K562 (cell line): ENCODE data around the gene PRTN3. TPM values are rescaled to one million over a fixed set of nuclear protein-coding genes. Genes with fewer than 3 reads are reported as not detected.

Experiments used
- ATAC-seq: fragments of 200-7000 bp; cut with Tn5 transposase; 3 replicates; pipeline ENCODE4 v1.9.1; 2020; ENCODE audit warnings: moderate library complexity
- BruUV-seq: library from RNA; stranded (reverse); fragments of 400-500 nt; replicated peaks from 2 replicates; lab custom pipeline; 2021; lab: Mats Ljungman, UMichigan
- CTCF ChIA-PET: fragments of 300-600 bp; formaldehyde crosslinking; extraction: SDS; loops from one replicate; lab custom pipeline; 2021; ENCODE audit warnings: low intra/inter-chr PET ratio; lab: Yijun Ruan, JAX
- POLR2A ChIA-PET: fragments of 300-600, 350-650 bp; sonication (Branson Sonifier 250); formaldehyde crosslinking; extraction: SDS; loops from one replicate; lab custom pipeline; 2021; ENCODE audit warnings: antibody characterized with exemption, inconsistent platforms; lab: Yijun Ruan, JAX
- DNase-seq, 4 experiments: peaks; one replicate each; pipeline versions ENCODE4 v3.0.0 to v3.0.0-alpha.2; 2011 to 2018; ENCODE audit warnings: low spot score in 3 of 4, mixed read lengths in 3 of 4; ENCODE audit errors: extremely low read depth in 1 of 4
- FAIRE-seq: peaks from 2 replicates; lab custom pipeline; 2011; peaks lifted over from hg19 to GRCh38; lab: Jason Lieb, UNC
- H2AFZ ChIP-seq: 2 replicates; pipeline ENCODE4 v1.6.0; 2011; ENCODE audit warnings: low read depth, low read length, control low read depth, inconsistent platforms
- H3K27ac ChIP-seq: fragments of 200-600 bp; 3 replicates; pipeline ENCODE4 v1.8.0; 2011; ENCODE audit warnings: low read depth, mild to moderate bottlenecking, control low read depth, inconsistent platforms, low read length, moderate library complexity, mixed read lengths; ENCODE audit errors: extremely low read depth
- H3K27me3 ChIP-seq, 2 experiments: fragments of 300-600 bp in 1 of 2; 2 replicates in 1 of 2; 3 replicates in 1 of 2; pipeline versions ENCODE4 v1.6.0 to v1.8.0; 2011; ENCODE audit warnings: inconsistent platforms in 2 of 2, low read length in 2 of 2, mild to moderate bottlenecking in 1 of 2, mixed read lengths in 1 of 2, moderate library complexity in 1 of 2; ENCODE audit not compliant: control insufficient read depth in 2 of 2, insufficient read depth in 2 of 2
- H3K36me3 ChIP-seq: fragments of 300-600 bp; 3 replicates; pipeline ENCODE4 v1.8.0; 2011; ENCODE audit warnings: mild to moderate bottlenecking, low read length, inconsistent platforms; ENCODE audit not compliant: control insufficient read depth, insufficient read depth
- H3K4me1 ChIP-seq, 2 experiments: fragments of 200-600 bp in 1 of 2; replicated peaks in 1 of 2; 2 replicates in 1 of 2; 3 replicates in 1 of 2; pipeline versions ENCODE4 v1.5.1 to v1.8.0; 2011; ENCODE audit warnings: inconsistent platforms in 2 of 2, low read length in 2 of 2, mild to moderate bottlenecking in 1 of 2, mixed read lengths in 1 of 2, moderate library complexity in 1 of 2; ENCODE audit not compliant: control insufficient read depth in 2 of 2, insufficient read depth in 2 of 2
- H3K4me2 ChIP-seq: 2 replicates; pipeline ENCODE4 v1.6.1; 2011; ENCODE audit warnings: low read length, control low read depth, inconsistent platforms, mixed read lengths; ENCODE audit not compliant: insufficient read depth
- H3K4me3 ChIP-seq: fragments of 200-600 bp; sonication (generic), shearing (Covaris generic); 2 replicates; pipeline ENCODE4 v1.5.1; 2016; ENCODE audit warnings: control low read depth, inconsistent platforms
- H3K79me2 ChIP-seq: fragments of 200-600 bp; 3 replicates; pipeline ENCODE4 v1.8.0; 2011; ENCODE audit warnings: low read length, inconsistent platforms; ENCODE audit not compliant: control insufficient read depth, insufficient read depth
- H3K9ac ChIP-seq, 2 experiments: 2 replicates each; pipeline versions ENCODE4 v1.6.0 to v1.6.1; 2011; ENCODE audit warnings: low read depth in 2 of 2, low read length in 2 of 2, control low read depth in 1 of 2, inconsistent platforms in 1 of 2, mild to moderate bottlenecking in 1 of 2, mixed read lengths in 1 of 2; ENCODE audit not compliant: insufficient read depth in 1 of 2
- H3K9me1 ChIP-seq: one replicate; pipeline ENCODE4 v1.6.0; 2011; ENCODE audit warnings: inconsistent platforms, mild to moderate bottlenecking, low read length, moderate library complexity; ENCODE audit not compliant: control insufficient read depth, insufficient read depth
- H3K9me3 ChIP-seq: replicated peaks from 2 replicates; pipeline ENCODE4 v1.5.1; 2011; ENCODE audit warnings: low read depth, low read length, inconsistent platforms; ENCODE audit not compliant: control insufficient read depth, insufficient read depth
- H4K20me1 ChIP-seq: replicated peaks from 2 replicates; pipeline ENCODE4 v1.6.1; 2011; ENCODE audit warnings: low read length, inconsistent platforms, mixed read lengths; ENCODE audit not compliant: control insufficient read depth, insufficient read depth
- HLTF ChIP-seq: fragments of 450-650 bp; IDR thresholded peaks from 2 replicates; pipeline ENCODE4 v1.6.1; 2016
- POLR2A ChIP-seq: fragments of 450-650 bp; conservative IDR thresholded peaks from 2 replicates; pipeline ENCODE4 v1.6.1; 2016
- POLR2G ChIP-seq: fragments of 200-400 bp; formaldehyde crosslinking; IDR thresholded peaks from 2 replicates; pipeline ENCODE4 v1.6.1; 2017; ENCODE audit warnings: low read depth, mild to moderate bottlenecking, antibody characterized with exemption, low read length, moderate library complexity
- RBFOX2 ChIP-seq: fragments of 200-400 bp; formaldehyde crosslinking; IDR thresholded peaks from 2 replicates; pipeline ENCODE4 v1.6.1; 2017; ENCODE audit warnings: low read depth, mild to moderate bottlenecking, low read length, moderate library complexity
- RBM22 ChIP-seq: fragments of 200-400 bp; formaldehyde crosslinking; IDR thresholded peaks from 2 replicates; pipeline ENCODE4 v1.6.1; 2018; ENCODE audit warnings: low read length, low read depth; ENCODE audit not compliant: poor library complexity, severe bottlenecking
- ZKSCAN8 ChIP-seq: fragments of 200-800 bp; sonication (Bioruptor generic); IDR thresholded peaks from 2 replicates; pipeline ENCODE4 v1.6.1; 2016; ENCODE audit warnings: missing genetic modification characterization, missing compliant biosample characterization
- WGBS: fragments of 100-300 bp; shearing (Covaris generic); methylation state at CpG from one replicate; pipeline ENCODE4 v1.1.6; 2016; ENCODE audit warnings: low coverage, mixed read lengths; ENCODE audit not compliant: insufficient coverage; ENCODE audit errors: missing lambda C conversion rate; 5-methylcytosine and 5-hydroxymethylcytosine counted together
- in situ Hi-C: fragments of 300-500 bp; cut with MboI; formaldehyde crosslinking; loops from 4 replicates; pipeline ENCODE4 v1.15.0; 2018; ENCODE audit warnings: inconsistent platforms, mixed read lengths
- intact Hi-C: fragments of 100-400 bp; cut with micrococcal nuclease; formaldehyde crosslinking; loops from 2 replicates; pipeline ENCODE4 v1.14.2; 2022
- polyA plus RNA-seq, 8 experiments: library from polyadenylated mRNA; depleted of rRNA in 4 of 8; stranded (reverse) in 5 of 8; unstranded in 3 of 8; fragments of >200 nt; fragmentation: Nextera tagmentation in 2 of 8; fragmentation: Illumina TruSeq in 1 of 8; extraction: Ambion mirVana in 2 of 8; extraction: Trizol in 1 of 8; gene quantifications; 2 replicates each; pipeline versions ENCODE4 v1.2.1 to v1.2.3, GENCODE V29; 2011 to 2014; ENCODE audit warnings: inconsistent platforms in 1 of 8, missing spikeins in 1 of 8
- total RNA-seq, 7 experiments: library from RNA; depleted of rRNA in 6 of 7; stranded (reverse); fragments of >200 nt in 6 of 7; fragmentation: Illumina TruSeq in 2 of 7; extraction: Trizol in 2 of 7; gene quantifications; 2 replicates each; pipeline versions ENCODE4 v1.2.1 to v1.2.3, GENCODE V29; 2011 to 2021; ENCODE audit warnings: low replicate concordance in 1 of 7
- TF ChIP-seq, protein P1 (sequence below): sonication (generic); formaldehyde crosslinking; IDR thresholded peaks from 2 replicates; pipeline ENCODE4 v1.8.1; 2023; ENCODE audit warnings: mild to moderate bottlenecking, missing genetic modification reagents
- TF ChIP-seq, protein P2 (sequence below), 3 experiments: IDR thresholded peaks in 2 of 3; conservative IDR thresholded peaks in 1 of 3; 2 replicates each; pipeline ENCODE4 v1.5.1; 2011 to 2012; ENCODE audit warnings: low read length in 3 of 3, mild to moderate bottlenecking in 3 of 3, control low read depth in 2 of 3, improper control_type of control experiment in 1 of 3, inconsistent platforms in 1 of 3, low read depth in 1 of 3, mixed read lengths in 1 of 3, moderate library complexity in 1 of 3; ENCODE audit not compliant: insufficient read depth in 2 of 3
- TF ChIP-seq, protein P3 (sequence below): sonication (generic); formaldehyde crosslinking; IDR thresholded peaks from 2 replicates; pipeline ENCODE4 v1.8.0; 2022; ENCODE audit warnings: missing genetic modification reagents, mild to moderate bottlenecking, moderate library complexity, borderline replicate concordance

Gene PRTN3
- total and polyA plus RNA-seq, 9 of the 15 experiments (the other 6 are each of a cell fraction or from before 2014, with no cell fraction given): 0.14 to 0.86 (median 0.43) TPM; not detected in 3

DNA sequence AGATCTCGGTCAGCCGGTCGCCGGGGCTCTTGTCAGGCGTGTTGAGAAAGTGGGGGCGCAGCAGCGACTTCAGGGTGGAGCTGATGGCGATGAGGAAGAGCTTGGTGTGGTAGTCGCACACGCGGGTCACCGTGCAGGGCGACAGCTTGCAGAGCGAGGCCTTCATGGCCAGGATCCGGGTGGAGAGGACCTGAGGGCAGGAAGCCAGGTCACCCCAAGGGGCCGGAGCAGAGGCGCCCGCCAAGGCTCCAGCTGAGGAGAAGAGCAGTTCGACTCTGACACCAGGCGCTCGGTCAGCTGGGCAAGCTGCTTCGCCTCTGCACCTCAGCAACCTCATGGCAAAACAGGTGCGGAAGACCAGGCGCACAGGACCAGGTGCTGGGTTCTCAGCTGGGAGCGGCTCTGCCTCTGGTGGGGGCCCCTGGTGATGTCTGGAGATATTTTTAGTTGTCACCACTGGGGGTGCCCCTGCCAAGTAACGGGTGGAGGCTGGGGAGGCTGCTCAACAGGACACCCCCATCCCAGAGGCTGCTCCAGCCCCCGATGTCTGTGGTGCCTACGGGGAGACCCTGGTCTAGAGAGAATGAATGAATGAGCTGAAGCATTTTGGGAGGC, 34.6 kb downstream of the PRTN3 start:
- in situ Hi-C loops: no loop called here
- intact Hi-C loops: no loop called here
- TF ChIP-seq, protein P1, sequence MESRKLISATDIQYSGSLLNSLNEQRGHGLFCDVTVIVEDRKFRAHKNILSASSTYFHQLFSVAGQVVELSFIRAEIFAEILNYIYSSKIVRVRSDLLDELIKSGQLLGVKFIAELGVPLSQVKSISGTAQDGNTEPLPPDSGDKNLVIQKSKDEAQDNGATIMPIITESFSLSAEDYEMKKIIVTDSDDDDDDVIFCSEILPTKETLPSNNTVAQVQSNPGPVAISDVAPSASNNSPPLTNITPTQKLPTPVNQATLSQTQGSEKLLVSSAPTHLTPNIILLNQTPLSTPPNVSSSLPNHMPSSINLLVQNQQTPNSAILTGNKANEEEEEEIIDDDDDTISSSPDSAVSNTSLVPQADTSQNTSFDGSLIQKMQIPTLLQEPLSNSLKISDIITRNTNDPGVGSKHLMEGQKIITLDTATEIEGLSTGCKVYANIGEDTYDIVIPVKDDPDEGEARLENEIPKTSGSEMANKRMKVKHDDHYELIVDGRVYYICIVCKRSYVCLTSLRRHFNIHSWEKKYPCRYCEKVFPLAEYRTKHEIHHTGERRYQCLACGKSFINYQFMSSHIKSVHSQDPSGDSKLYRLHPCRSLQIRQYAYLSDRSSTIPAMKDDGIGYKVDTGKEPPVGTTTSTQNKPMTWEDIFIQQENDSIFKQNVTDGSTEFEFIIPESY (CRISPR knock-in tag): 0 out of 2 replicates have a peak, but pooled peaks have one; percentile 50
- TF ChIP-seq, protein P2, sequence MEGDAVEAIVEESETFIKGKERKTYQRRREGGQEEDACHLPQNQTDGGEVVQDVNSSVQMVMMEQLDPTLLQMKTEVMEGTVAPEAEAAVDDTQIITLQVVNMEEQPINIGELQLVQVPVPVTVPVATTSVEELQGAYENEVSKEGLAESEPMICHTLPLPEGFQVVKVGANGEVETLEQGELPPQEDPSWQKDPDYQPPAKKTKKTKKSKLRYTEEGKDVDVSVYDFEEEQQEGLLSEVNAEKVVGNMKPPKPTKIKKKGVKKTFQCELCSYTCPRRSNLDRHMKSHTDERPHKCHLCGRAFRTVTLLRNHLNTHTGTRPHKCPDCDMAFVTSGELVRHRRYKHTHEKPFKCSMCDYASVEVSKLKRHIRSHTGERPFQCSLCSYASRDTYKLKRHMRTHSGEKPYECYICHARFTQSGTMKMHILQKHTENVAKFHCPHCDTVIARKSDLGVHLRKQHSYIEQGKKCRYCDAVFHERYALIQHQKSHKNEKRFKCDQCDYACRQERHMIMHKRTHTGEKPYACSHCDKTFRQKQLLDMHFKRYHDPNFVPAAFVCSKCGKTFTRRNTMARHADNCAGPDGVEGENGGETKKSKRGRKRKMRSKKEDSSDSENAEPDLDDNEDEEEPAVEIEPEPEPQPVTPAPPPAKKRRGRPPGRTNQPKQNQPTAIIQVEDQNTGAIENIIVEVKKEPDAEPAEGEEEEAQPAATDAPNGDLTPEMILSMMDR (IDR thresholded peaks at IDR 0.05 in 2 of 3, conservative IDR thresholded peaks at IDR 0.05 in 1 of 3; ENCODE audit: insufficient read depth in 2 of 3, low read depth in 1 of 3, low read length in 3 of 3): peak in 1 of 3 experiments; percentile 49; a peak in 2 of 6 replicates
- TF ChIP-seq RBM22 (peak; percentile 56), POLR2G (peak; percentile 55), RBFOX2 (peak; percentile 9; the same call in 1 of the 2 replicates), HLTF (no peak), ZKSCAN8 (no peak), POLR2A (peak; percentile 43; the same call in 1 of the 2 replicates)
- TF ChIP-seq, protein P3, sequence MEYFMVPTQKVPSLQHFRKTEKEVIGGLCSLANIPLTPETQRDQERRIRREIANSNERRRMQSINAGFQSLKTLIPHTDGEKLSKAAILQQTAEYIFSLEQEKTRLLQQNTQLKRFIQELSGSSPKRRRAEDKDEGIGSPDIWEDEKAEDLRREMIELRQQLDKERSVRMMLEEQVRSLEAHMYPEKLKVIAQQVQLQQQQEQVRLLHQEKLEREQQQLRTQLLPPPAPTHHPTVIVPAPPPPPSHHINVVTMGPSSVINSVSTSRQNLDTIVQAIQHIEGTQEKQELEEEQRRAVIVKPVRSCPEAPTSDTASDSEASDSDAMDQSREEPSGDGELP (CRISPR knock-in tag): peak; percentile 17; the same call in 1 of the 2 replicates
- Histone ChIP-seq H3K4me3 (no peak overlapping the region), H3K27me3 (no peaks in the 10 kb centered on the region), H3K9ac (peak overlapping the region in 1 of 2 experiments; percentile 28; a peak in 1 of 4 replicates), H3K36me3 (peaks cover 57% of the 10 kb centered on the region; the same call in 2 of the 3 replicates), H3K27ac (no peak overlapping the region), H3K79me2 (no peaks in the 10 kb centered on the region), H4K20me1 (no peaks in the 10 kb centered on the region; the same call in 1 of the 2 replicates), H3K4me1 (peaks cover 10 to 55% of the 10 kb centered on the region in 2 experiments), H3K9me1 (no peaks in the 10 kb centered on the region), H3K4me2 (no peak overlapping the region), H3K9me3 (no peaks in the 10 kb centered on the region), H2AFZ (no peak overlapping the region)
- no TSS peak for BruUV-seq
- 91% methylated on average over 28 of the region's 28 CpGs for WGBS
- DNase-seq (peak in 1 of 4 experiments; percentile 36), ATAC-seq (no peak), FAIRE-seq (no peak)
- ChIA-PET CTCF (no interaction called here), POLR2A (interaction anchor here (0.6 kb wide), 2 partner anchors 19 to 86 kb away, joined by 3 to 4 read pairs; no protein-coding TSS in a partner anchor)
